Measurements from ENCODE around the gene MAPK8IP3. TPM values are rescaled to one million over a fixed set of nuclear protein-coding genes. Genes with fewer than 3 reads are reported as not detected.

MAPK8IP3 gene
- total RNA-seq, 3 donors from 2014 or later, result 41.1 to 82.6 (median 71.6) TPM

DNA sequence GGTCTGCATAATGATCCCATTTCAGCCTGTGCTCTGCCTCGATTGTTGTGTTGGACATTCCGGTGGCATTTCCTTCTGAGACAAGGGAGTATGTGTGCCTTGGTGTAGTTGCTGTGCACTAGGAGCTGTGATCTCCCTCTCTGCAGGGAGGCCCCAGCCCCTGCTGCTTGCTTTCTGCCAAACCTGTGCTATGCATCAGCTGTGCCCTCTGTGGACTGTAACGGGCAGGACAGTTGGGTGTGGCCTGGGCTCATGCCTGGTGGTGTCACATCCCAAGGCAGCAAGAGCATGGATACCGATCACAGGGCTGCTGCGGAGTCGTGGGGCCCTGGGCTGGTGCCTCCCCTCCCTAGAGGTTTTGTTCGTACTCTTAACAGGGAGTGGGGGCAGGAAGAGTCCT, 31.7 kb upstream of the MAPK8IP3 start:
- Histone ChIP-seq H3K4me1 (no peaks in the 10 kb centered on the region), H3K9me3 (no peaks in the 10 kb centered on the region), H3K36me3 (peaks cover 14% of the 10 kb centered on the region), H3K4me3 (no peak overlapping the region), H3K27me3 (no peaks in the 10 kb centered on the region), H3K27ac (no peak overlapping the region)
- no peak for DNase-seq (ENCODE audit: low spot score in 2 of 2)
- intact Hi-C loops (cut with DNase I; ENCODE audit: low total_unique reads), result no loop called here
- TF ChIP-seq, protein P1, sequence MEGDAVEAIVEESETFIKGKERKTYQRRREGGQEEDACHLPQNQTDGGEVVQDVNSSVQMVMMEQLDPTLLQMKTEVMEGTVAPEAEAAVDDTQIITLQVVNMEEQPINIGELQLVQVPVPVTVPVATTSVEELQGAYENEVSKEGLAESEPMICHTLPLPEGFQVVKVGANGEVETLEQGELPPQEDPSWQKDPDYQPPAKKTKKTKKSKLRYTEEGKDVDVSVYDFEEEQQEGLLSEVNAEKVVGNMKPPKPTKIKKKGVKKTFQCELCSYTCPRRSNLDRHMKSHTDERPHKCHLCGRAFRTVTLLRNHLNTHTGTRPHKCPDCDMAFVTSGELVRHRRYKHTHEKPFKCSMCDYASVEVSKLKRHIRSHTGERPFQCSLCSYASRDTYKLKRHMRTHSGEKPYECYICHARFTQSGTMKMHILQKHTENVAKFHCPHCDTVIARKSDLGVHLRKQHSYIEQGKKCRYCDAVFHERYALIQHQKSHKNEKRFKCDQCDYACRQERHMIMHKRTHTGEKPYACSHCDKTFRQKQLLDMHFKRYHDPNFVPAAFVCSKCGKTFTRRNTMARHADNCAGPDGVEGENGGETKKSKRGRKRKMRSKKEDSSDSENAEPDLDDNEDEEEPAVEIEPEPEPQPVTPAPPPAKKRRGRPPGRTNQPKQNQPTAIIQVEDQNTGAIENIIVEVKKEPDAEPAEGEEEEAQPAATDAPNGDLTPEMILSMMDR (IDR thresholded peaks at IDR 0.05), result no peak
- TF ChIP-seq POLR2A (IDR thresholded peaks at IDR 0.05), result no peak
- TF ChIP-seq POLR2AphosphoS5 (IDR thresholded peaks at IDR 0.05), result no peak

GRCh38 chr16:1674751-1675664, 31.0 kb upstream of the MAPK8IP3 start:
- Histone ChIP-seq H3K36me3 (peaks cover 14% of the 10 kb centered on the region), H3K27me3 (no peaks in the 10 kb centered on the region), H3K4me3 (no peak overlapping the region), H3K4me1 (no peaks in the 10 kb centered on the region), H3K9me3 (no peaks in the 10 kb centered on the region), H3K27ac (no peak overlapping the region)
- no peak for DNase-seq (ENCODE audit: low spot score in 2 of 2)
- TF ChIP-seq, protein P1 (IDR thresholded peaks at IDR 0.05), result no peak
- TF ChIP-seq POLR2A (IDR thresholded peaks at IDR 0.05), result no peak
- intact Hi-C loops (cut with DNase I; ENCODE audit: low total_unique reads), result no loop called here

GRCh38 chr16:1676661-1677060, 29.3 kb upstream of the MAPK8IP3 start:
- H3K4me3 ChIP-seq, result no peak overlapping the region
- peaks cover 4% of the 10 kb centered on the region for H3K36me3 ChIP-seq
- no peak for TF ChIP-seq POLR2AphosphoS5 (IDR thresholded peaks at IDR 0.05)
- TF ChIP-seq POLR2A (IDR thresholded peaks at IDR 0.05), result no peak
- TF ChIP-seq, protein P1 (IDR thresholded peaks at IDR 0.05), result no peak
- H3K27ac ChIP-seq, result no peak overlapping the region
- no peaks in the 10 kb centered on the region for H3K9me3 ChIP-seq
- no peaks in the 10 kb centered on the region for H3K27me3 ChIP-seq
- no peak for DNase-seq (ENCODE audit: low spot score in 2 of 2)
- intact Hi-C loops (cut with DNase I; ENCODE audit: low total_unique reads), result no loop called here
- no peaks in the 10 kb centered on the region for H3K4me1 ChIP-seq

DNA sequence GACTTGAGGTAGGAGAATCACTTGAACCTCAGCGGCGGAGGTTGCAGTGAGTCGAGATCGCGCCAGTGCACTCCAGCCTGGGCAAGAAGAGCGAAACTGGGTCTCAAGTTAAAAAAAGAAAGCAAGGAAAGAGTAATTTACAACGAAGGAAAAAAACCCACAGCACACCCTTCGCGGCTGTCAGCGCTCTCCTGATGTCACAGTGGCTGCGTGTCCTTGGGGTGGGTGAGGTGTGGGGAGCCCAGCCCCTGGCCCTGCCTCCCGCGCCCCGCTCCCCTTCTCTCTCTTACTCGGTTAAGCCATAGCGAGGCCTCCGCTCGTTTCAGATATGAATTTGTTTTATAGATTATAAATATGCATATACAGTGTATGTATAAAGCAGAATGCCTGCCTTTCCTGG, 28.7 kb upstream of the MAPK8IP3 start:
- TF ChIP-seq POLR2AphosphoS5 (IDR thresholded peaks at IDR 0.05), result no peak
- TF ChIP-seq POLR2A (IDR thresholded peaks at IDR 0.05), result no peak
- TF ChIP-seq, protein P1 (IDR thresholded peaks at IDR 0.05), result no peak
- Histone ChIP-seq H3K9me3 (no peaks in the 10 kb centered on the region), H3K4me1 (no peaks in the 10 kb centered on the region), H3K4me3 (peak overlapping the region; percentile 74 to 89 (median 80)), H3K27me3 (no peaks in the 10 kb centered on the region), H3K27ac (no peak overlapping the region), H3K36me3 (no peaks in the 10 kb centered on the region)
- no peak for DNase-seq (ENCODE audit: low spot score in 2 of 2)
- intact Hi-C loops (cut with DNase I; ENCODE audit: low total_unique reads), result no loop called here

GRCh38 chr16:1677942-1678499, 28.0 kb upstream of the MAPK8IP3 start, which contains the start of gene JPT2:
Gene JPT2 (plus strand): TSS chr16:1678279. CDS start chr16:1678313, 34 bp downstream.
- intact Hi-C loops (cut with DNase I; ENCODE audit: low total_unique reads), result no loop called here
- DNase-seq (ENCODE audit: low spot score in 2 of 2), result peak; percentile 97 to 98
- H3K27me3 ChIP-seq, result no peaks in the 10 kb centered on the region
- no peaks in the 10 kb centered on the region for H3K36me3 ChIP-seq
- H3K4me1 ChIP-seq, result no peaks in the 10 kb centered on the region
- TF ChIP-seq, protein P1 (IDR thresholded peaks at IDR 0.05), result no peak
- TF ChIP-seq POLR2A (IDR thresholded peaks at IDR 0.05), result no peak
- TF ChIP-seq POLR2AphosphoS5 (IDR thresholded peaks at IDR 0.05), result peak; percentile 40 to 75 (median 65)
- peak within 1 kb of the TSS; percentile 74 to 89 (median 80) for H3K4me3 ChIP-seq
- H3K9me3 ChIP-seq, result no peaks in the 10 kb centered on the region
- peak within 1 kb of the TSS; percentile 82 to 86 for H3K27ac ChIP-seq
